HEK293 (cell line): ENCODE results near the gene SLC22A31.

ENCODE experiments used
- CTCF ChIA-PET: fragments of 350-600 bp; formaldehyde crosslinking; extraction: SDS; loops from one replicate; lab custom pipeline; 2021; ENCODE audit warnings: antibody characterized with exemption; lab: Yijun Ruan, JAX
- POLR2A ChIA-PET: fragments of 300-600 bp; formaldehyde crosslinking; extraction: SDS; loops from one replicate; lab custom pipeline; 2020; ENCODE audit warnings: antibody characterized with exemption, inconsistent platforms; lab: Yijun Ruan, JAX
- H3K27ac ChIP-seq: fragments of 200-500 bp; sonication (Bioruptor generic); 2 replicates; pipeline ENCODE4 v1.5.1; 2014; ENCODE audit warnings: low read depth, low read length, control low read depth, inconsistent platforms; ENCODE audit errors: extremely low read depth
- H3K36me3 ChIP-seq, 2 experiments: fragments of 200-500 bp in 1 of 2; sonication (Bioruptor generic) in 1 of 2; 1 replicate in 1 of 2; 2 replicates in 1 of 2; pipeline ENCODE4 v1.5.1; 2014 to 2017; ENCODE audit warnings: inconsistent platforms in 2 of 2, low read length in 2 of 2; ENCODE audit not compliant: control insufficient read depth in 2 of 2, insufficient read depth in 1 of 2
- H3K4me1 ChIP-seq: fragments of 200-500 bp; sonication (Bioruptor generic); 2 replicates; pipeline ENCODE4 v1.5.1; 2014; ENCODE audit warnings: mild to moderate bottlenecking, low read length, inconsistent platforms; ENCODE audit not compliant: control insufficient read depth, insufficient read depth
- H3K4me3 ChIP-seq: 2 replicates; pipeline ENCODE4 v1.5.1; 2011; ENCODE audit warnings: low read depth, mild to moderate bottlenecking, control low read depth, low read length, moderate library complexity
- H3K9me3 ChIP-seq: fragments of 200-500 bp; sonication (Bioruptor generic); 2 replicates; pipeline ENCODE4 v1.5.1; 2014; ENCODE audit warnings: low read depth, low read length, inconsistent platforms; ENCODE audit not compliant: control insufficient read depth, insufficient read depth
- HOXC10 ChIP-seq: sonication (generic); formaldehyde crosslinking; IDR thresholded peaks from 2 replicates; pipeline ENCODE4 v1.8.1; 2023; ENCODE audit warnings: mild to moderate bottlenecking, missing genetic modification reagents
- KLF9 ChIP-seq: fragments of 450-650 bp; formaldehyde crosslinking; IDR thresholded peaks from 2 replicates; pipeline ENCODE4 v1.5.1; 2016; ENCODE audit warnings: missing biosample characterization, missing genetic modification characterization, low read depth
- ZNF121 ChIP-seq: fragments of 450-650 bp; formaldehyde crosslinking; IDR thresholded peaks from 2 replicates; pipeline ENCODE4 v1.5.1; 2016; ENCODE audit warnings: missing biosample characterization, missing genetic modification characterization
- ZNF184 ChIP-seq: fragments of 450-650 bp; IDR thresholded peaks from 2 replicates; pipeline ENCODE4 v1.5.1; 2018; ENCODE audit warnings: missing biosample characterization, mild to moderate bottlenecking, missing genetic modification characterization
- ZNF701 ChIP-seq: fragments of 450-650 bp; formaldehyde crosslinking; IDR thresholded peaks from 2 replicates; pipeline ENCODE4 v1.5.1; 2016; ENCODE audit warnings: missing biosample characterization, missing genetic modification characterization
- ZNF777 ChIP-seq: fragments of 450-650 bp; formaldehyde crosslinking; IDR thresholded peaks from 2 replicates; pipeline ENCODE4 v1.5.1; 2017; ENCODE audit warnings: missing biosample characterization, missing genetic modification characterization, borderline replicate concordance
- ZSCAN30 ChIP-seq: fragments of 450-650 bp; IDR thresholded peaks from 2 replicates; pipeline ENCODE4 v1.5.1; 2018; ENCODE audit warnings: missing biosample characterization, mild to moderate bottlenecking, missing genetic modification characterization, moderate library complexity
- TF ChIP-seq, protein P1 (sequence below): sonication (generic); formaldehyde crosslinking; IDR thresholded peaks from 2 replicates; pipeline ENCODE4 v1.8.1; 2022; ENCODE audit warnings: mild to moderate bottlenecking, moderate library complexity, missing genetic modification reagents
- TF ChIP-seq, protein P2 (sequence below): fragments of 450-650 bp; formaldehyde crosslinking; IDR thresholded peaks from 2 replicates; pipeline ENCODE4 v1.5.1; 2016; ENCODE audit warnings: missing biosample characterization, missing genetic modification characterization
- TF ChIP-seq, protein P3 (sequence below): fragments of 450-650 bp; formaldehyde crosslinking; IDR thresholded peaks from 2 replicates; pipeline ENCODE4 v1.5.1; 2016; ENCODE audit warnings: missing biosample characterization, missing genetic modification characterization
- TF ChIP-seq, protein P4 (sequence below): fragments of 450-650 bp; formaldehyde crosslinking; conservative IDR thresholded peaks from 2 replicates; pipeline ENCODE4 v1.5.1; 2016; ENCODE audit warnings: low read depth, missing biosample characterization, missing genetic modification characterization
- TF ChIP-seq, protein P5 (sequence below): fragments of 450-650 bp; formaldehyde crosslinking; IDR thresholded peaks from 2 replicates; pipeline ENCODE4; 2016; ENCODE audit warnings: missing biosample characterization, missing genetic modification characterization
- TF ChIP-seq, protein P6 (sequence below): IDR thresholded peaks from 2 replicates; pipeline ENCODE4 v1.6.1; 2011; ENCODE audit warnings: mild to moderate bottlenecking, low read depth, low read length, borderline replicate concordance
- TF ChIP-seq, protein P7 (sequence below): fragments of 450-650 bp; formaldehyde crosslinking; conservative IDR thresholded peaks from 2 replicates; pipeline ENCODE4 v1.5.1; 2016; ENCODE audit warnings: low read depth, missing biosample characterization, missing genetic modification characterization

Gene SLC22A31

DNA sequence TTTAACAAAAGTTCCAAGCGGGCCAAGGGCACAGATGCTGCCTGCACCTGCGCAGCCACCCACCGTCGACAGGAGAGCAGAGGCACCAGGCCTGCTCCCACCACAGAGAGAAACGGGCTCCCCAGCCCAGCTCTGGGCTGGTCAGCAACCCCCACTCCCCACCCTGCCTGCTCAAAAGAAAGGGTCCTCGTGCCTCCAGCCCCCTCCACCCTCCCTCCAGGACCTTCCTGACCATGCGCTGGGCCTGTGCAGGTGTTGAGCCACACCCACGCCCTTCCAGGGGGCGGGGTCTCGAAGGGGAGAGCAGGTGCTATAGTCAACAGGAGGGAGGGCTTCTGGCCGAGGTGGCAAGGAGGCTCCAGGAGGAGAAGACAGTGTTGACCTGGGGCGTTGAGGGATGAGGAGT is 42.5 kb upstream of the SLC22A31 start:
- H3K9me3 ChIP-seq = no peaks in the 10 kb centered on the region
- ChIA-PET CTCF (interaction anchor here (1.5 kb wide), 1 partner anchor 46 kb away, joined by 3 read pairs; no protein-coding TSS in a partner anchor), POLR2A (no interaction called here)
- H3K36me3 ChIP-seq = no peaks in the 10 kb centered on the region
- no peak overlapping the region for H3K27ac ChIP-seq
- TF ChIP-seq ZNF121 (tag by site-specific recombination) (no peak), KLF9 (peak; percentile 53)
- TF ChIP-seq, protein P1, sequence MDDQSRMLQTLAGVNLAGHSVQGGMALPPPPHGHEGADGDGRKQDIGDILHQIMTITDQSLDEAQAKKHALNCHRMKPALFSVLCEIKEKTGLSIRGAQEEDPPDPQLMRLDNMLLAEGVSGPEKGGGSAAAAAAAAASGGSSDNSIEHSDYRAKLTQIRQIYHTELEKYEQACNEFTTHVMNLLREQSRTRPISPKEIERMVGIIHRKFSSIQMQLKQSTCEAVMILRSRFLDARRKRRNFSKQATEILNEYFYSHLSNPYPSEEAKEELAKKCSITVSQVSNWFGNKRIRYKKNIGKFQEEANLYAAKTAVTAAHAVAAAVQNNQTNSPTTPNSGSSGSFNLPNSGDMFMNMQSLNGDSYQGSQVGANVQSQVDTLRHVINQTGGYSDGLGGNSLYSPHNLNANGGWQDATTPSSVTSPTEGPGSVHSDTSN = no peak
- TF ChIP-seq, protein P2, sequence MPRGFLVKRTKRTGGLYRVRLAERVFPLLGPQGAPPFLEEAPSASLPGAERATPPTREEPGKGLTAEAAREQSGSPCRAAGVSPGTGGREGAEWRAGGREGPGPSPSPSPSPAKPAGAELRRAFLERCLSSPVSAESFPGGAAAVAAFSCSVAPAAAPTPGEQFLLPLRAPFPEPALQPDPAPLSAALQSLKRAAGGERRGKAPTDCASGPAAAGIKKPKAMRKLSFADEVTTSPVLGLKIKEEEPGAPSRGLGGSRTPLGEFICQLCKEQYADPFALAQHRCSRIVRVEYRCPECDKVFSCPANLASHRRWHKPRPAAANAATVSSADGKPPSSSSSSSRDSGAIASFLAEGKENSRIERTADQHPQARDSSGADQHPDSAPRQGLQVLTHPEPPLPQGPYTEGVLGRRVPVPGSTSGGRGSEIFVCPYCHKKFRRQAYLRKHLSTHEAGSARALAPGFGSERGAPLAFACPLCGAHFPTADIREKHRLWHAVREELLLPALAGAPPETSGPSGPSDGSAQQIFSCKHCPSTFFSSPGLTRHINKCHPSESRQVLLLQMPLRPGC (tag by site-specific recombination) = no peak
- no peak overlapping the region for H3K4me3 ChIP-seq
- peaks cover 2% of the 10 kb centered on the region; the same call in 1 of the 2 replicates for H3K4me1 ChIP-seq

DNA sequence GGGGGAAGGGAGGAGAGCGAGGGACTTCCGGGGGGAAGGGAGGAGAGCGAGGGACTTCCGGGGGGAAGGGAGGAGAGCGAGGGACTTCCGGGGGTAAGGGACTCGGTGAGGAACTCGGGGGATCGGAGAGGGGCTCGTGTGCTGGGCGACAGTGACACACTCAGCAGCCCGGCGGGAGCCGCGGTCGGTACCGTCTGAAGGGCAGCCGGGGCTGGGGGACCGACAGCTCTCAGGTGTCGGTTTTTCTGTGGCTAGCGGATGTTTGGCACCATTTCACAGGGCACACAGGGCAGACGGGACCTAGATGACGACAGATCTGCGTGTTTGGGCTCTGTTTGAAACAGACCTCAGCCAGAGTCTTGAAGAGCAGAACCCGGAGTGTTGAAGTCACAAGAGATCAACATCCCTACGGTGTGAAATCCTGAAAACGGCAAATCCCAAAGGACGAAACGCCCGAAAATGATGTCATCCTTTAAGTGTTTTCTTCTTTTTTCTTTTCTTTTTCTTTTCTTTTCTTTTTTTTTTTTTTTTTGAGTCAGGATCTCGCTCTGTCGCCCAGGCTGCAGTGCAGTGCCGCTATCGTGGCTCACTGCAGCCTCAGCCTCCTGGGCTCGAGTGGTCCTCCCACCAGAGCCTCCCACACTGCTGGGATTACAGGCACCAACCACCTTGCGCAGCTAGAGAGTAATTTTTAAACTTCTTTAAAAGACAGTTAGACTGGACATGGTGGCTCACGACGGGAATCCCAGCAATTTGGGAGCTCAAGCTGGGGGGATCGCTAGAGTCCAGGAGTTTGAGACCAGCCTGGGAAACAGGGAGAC is 41.1 kb upstream of the SLC22A31 start:
- CTCF ChIA-PET = interaction anchor here (0.6 to 1.5 kb wide), 4 partner anchors 9 to 440 kb away, joined by 3 to 5 read pairs (median 3); no protein-coding TSS in a partner anchor
- peaks cover 2% of the 10 kb centered on the region; the same call in 1 of the 2 replicates for H3K4me1 ChIP-seq
- no peaks in the 10 kb centered on the region for H3K9me3 ChIP-seq
- peak overlapping the region; percentile 95 for H3K4me3 ChIP-seq
- POLR2A ChIA-PET = interaction anchor here (0.6 to 1.2 kb wide), 7 partner anchors 24 to 849 kb away, joined by 3 to 4 read pairs (median 3); partner anchors contain the start of gene ZNF778
- H3K27ac ChIP-seq = peak overlapping the region; percentile 94
- no peaks in the 10 kb centered on the region for H3K36me3 ChIP-seq
- TF ChIP-seq, protein P3, sequence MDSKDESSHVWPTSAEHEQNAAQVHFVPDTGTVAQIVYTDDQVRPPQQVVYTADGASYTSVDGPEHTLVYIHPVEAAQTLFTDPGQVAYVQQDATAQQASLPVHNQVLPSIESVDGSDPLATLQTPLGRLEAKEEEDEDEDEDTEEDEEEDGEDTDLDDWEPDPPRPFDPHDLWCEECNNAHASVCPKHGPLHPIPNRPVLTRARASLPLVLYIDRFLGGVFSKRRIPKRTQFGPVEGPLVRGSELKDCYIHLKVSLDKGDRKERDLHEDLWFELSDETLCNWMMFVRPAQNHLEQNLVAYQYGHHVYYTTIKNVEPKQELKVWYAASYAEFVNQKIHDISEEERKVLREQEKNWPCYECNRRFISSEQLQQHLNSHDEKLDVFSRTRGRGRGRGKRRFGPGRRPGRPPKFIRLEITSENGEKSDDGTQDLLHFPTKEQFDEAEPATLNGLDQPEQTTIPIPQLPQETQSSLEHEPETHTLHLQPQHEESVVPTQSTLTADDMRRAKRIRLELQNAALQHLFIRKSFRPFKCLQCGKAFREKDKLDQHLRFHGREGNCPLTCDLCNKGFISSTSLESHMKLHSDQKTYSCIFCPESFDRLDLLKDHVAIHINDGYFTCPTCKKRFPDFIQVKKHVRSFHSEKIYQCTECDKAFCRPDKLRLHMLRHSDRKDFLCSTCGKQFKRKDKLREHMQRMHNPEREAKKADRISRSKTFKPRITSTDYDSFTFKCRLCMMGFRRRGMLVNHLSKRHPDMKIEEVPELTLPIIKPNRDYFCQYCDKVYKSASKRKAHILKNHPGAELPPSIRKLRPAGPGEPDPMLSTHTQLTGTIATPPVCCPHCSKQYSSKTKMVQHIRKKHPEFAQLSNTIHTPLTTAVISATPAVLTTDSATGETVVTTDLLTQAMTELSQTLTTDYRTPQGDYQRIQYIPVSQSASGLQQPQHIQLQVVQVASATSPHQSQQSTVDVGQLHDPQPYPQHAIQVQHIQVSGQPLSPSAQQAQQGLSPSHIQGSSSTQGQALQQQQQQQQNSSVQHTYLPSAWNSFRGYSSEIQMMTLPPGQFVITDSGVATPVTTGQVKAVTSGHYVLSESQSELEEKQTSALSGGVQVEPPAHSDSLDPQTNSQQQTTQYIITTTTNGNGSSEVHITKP = no peak
- TF ChIP-seq ZNF184 (tag by site-specific recombination) (no peak), HOXC10 (CRISPR knock-in tag) (no peak), ZNF701 (tag by site-specific recombination) (no peak), ZNF777 (0 out of 2 replicates have a peak, but pooled peaks have one; percentile 36), ZSCAN30 (tag by site-specific recombination) (no peak)
- TF ChIP-seq, protein P4, sequence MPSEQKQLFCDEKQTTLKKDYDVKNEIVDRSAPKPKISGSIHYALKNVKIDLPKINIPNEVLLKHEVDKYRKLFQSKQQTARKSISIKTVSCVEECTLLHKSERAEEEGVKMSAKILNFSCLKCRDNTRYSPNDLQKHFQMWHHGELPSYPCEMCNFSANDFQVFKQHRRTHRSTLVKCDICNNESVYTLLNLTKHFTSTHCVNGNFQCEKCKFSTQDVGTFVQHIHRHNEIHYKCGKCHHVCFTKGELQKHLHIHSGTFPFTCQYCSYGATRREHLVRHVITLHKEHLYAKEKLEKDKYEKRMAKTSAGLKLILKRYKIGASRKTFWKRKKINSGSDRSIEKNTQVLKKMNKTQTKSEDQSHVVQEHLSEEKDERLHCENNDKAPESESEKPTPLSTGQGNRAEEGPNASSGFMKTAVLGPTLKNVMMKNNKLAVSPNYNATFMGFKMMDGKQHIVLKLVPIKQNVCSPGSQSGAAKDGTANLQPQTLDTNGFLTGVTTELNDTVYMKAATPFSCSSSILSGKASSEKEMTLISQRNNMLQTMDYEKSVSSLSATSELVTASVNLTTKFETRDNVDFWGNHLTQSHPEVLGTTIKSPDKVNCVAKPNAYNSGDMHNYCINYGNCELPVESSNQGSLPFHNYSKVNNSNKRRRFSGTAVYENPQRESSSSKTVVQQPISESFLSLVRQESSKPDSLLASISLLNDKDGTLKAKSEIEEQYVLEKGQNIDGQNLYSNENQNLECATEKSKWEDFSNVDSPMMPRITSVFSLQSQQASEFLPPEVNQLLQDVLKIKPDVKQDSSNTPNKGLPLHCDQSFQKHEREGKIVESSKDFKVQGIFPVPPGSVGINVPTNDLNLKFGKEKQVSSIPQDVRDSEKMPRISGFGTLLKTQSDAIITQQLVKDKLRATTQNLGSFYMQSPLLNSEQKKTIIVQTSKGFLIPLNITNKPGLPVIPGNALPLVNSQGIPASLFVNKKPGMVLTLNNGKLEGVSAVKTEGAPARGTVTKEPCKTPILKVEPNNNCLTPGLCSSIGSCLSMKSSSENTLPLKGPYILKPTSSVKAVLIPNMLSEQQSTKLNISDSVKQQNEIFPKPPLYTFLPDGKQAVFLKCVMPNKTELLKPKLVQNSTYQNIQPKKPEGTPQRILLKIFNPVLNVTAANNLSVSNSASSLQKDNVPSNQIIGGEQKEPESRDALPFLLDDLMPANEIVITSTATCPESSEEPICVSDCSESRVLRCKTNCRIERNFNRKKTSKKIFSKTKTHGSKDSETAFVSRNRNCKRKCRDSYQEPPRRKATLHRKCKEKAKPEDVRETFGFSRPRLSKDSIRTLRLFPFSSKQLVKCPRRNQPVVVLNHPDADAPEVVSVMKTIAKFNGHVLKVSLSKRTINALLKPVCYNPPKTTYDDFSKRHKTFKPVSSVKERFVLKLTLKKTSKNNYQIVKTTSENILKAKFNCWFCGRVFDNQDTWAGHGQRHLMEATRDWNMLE (tag by site-specific recombination) = peak; percentile 64; the same call in 1 of the 2 replicates
- TF ChIP-seq, protein P5, sequence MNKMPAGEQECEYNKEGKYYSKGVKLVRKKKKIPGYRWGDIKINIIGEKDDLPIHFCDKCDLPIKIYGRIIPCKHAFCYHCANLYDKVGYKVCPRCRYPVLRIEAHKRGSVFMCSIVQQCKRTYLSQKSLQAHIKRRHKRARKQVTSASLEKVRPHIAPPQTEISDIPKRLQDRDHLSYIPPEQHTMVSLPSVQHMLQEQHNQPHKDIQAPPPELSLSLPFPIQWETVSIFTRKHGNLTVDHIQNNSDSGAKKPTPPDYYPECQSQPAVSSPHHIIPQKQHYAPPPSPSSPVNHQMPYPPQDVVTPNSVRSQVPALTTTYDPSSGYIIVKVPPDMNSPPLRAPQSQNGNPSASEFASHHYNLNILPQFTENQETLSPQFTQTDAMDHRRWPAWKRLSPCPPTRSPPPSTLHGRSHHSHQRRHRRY (tag by site-specific recombination) = no peak
- TF ChIP-seq, protein P6, sequence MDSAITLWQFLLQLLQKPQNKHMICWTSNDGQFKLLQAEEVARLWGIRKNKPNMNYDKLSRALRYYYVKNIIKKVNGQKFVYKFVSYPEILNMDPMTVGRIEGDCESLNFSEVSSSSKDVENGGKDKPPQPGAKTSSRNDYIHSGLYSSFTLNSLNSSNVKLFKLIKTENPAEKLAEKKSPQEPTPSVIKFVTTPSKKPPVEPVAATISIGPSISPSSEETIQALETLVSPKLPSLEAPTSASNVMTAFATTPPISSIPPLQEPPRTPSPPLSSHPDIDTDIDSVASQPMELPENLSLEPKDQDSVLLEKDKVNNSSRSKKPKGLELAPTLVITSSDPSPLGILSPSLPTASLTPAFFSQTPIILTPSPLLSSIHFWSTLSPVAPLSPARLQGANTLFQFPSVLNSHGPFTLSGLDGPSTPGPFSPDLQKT = peak; percentile 41
- TF ChIP-seq, protein P7, sequence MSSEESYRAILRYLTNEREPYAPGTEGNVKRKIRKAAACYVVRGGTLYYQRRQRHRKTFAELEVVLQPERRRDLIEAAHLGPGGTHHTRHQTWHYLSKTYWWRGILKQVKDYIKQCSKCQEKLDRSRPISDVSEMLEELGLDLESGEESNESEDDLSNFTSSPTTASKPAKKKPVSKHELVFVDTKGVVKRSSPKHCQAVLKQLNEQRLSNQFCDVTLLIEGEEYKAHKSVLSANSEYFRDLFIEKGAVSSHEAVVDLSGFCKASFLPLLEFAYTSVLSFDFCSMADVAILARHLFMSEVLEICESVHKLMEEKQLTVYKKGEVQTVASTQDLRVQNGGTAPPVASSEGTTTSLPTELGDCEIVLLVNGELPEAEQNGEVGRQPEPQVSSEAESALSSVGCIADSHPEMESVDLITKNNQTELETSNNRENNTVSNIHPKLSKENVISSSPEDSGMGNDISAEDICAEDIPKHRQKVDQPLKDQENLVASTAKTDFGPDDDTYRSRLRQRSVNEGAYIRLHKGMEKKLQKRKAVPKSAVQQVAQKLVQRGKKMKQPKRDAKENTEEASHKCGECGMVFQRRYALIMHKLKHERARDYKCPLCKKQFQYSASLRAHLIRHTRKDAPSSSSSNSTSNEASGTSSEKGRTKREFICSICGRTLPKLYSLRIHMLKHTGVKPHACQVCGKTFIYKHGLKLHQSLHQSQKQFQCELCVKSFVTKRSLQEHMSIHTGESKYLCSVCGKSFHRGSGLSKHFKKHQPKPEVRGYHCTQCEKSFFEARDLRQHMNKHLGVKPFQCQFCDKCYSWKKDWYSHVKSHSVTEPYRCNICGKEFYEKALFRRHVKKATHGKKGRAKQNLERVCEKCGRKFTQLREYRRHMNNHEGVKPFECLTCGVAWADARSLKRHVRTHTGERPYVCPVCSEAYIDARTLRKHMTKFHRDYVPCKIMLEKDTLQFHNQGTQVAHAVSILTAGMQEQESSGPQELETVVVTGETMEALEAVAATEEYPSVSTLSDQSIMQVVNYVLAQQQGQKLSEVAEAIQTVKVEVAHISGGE (tag by site-specific recombination) = peak; percentile 98
